Dendritic cell treated with granulocyte-macrophage colony-stimulating factor and Interleukin-4, amounts not matched to agents 40 ng/mL and 50 ng/mL, for 4 days (primary cell): ENCODE data around the gene KCTD7.
"Not testable (repeated sequence)": the region's sequence is repeated elsewhere in the genome, so short reads cannot be mapped to it uniquely, and the experiment has no call there.

Experiments
- H3K27ac Mint-ChIP-seq: one replicate; pipeline ENCODE4 v1.8.0; 2022; ENCODE audit warnings: mild to moderate bottlenecking, mixed read lengths
- H3K27me3 Mint-ChIP-seq: one replicate; pipeline ENCODE4 v1.8.0; 2022; ENCODE audit warnings: mild to moderate bottlenecking, mixed read lengths
- H3K36me3 Mint-ChIP-seq: one replicate; pipeline ENCODE4 v1.8.0; 2022; ENCODE audit warnings: low read depth, mixed read lengths
- H3K4me1 Mint-ChIP-seq: one replicate; pipeline ENCODE4 v1.8.0; 2022; ENCODE audit warnings: low read depth, mixed read lengths
- H3K4me3 Mint-ChIP-seq: one replicate; pipeline ENCODE4 v1.8.0; 2022; ENCODE audit warnings: mild to moderate bottlenecking, moderate library complexity, mixed read lengths
- H3K9me3 Mint-ChIP-seq: one replicate; pipeline ENCODE4 v1.8.0; 2022; ENCODE audit warnings: mixed read lengths
- intact Hi-C: fragments of 100-400 bp; cut with micrococcal nuclease; formaldehyde crosslinking; loops from one replicate; pipeline ENCODE4 v1.15.0; 2022

Gene KCTD7

GRCh38 chr7:66629222-66630062 lies 761 bp downstream of the KCTD7 start:
- intact Hi-C loops = loop anchor here (1.0 kb wide), 1 partner anchor 25 kb away; no protein-coding TSS in a partner anchor
- H3K27ac Mint-ChIP-seq = peak overlapping the region; percentile 98
- peaks cover 36% of the 10 kb centered on the region for H3K36me3 Mint-ChIP-seq

GRCh38 chr7:66630531-66630930 lies 1.9 kb downstream of the KCTD7 start:
- H3K36me3 Mint-ChIP-seq = peaks cover 45% of the 10 kb centered on the region
- peaks cover 6% of the 10 kb centered on the region for H3K27me3 Mint-ChIP-seq

More at GRCh38 chr7:66629222-66630062, 761 bp downstream of the KCTD7 start:
- Mint-ChIP-seq H3K4me3 (peak overlapping the region; percentile 84), H3K27me3 (peaks cover 16% of the 10 kb centered on the region), H3K4me1 (peaks cover 56% of the 10 kb centered on the region), H3K9me3 (no peaks in the 10 kb centered on the region)

GRCh38 chr7:66631471-66631870 lies 2.8 kb downstream of the KCTD7 start:
- Mint-ChIP-seq H3K27ac (peak overlapping the region; percentile 98), H3K9me3 (no peaks in the 10 kb centered on the region), H3K4me3 (peak overlapping the region; percentile 71), H3K4me1 (peaks cover 69% of the 10 kb centered on the region), H3K27me3 (peaks cover 3% of the 10 kb centered on the region), H3K36me3 (peaks cover 51% of the 10 kb centered on the region)
- intact Hi-C loops = no loop called here

More at GRCh38 chr7:66630531-66630930, 1.9 kb downstream of the KCTD7 start:
- intact Hi-C loops = no loop called here
- Mint-ChIP-seq H3K9me3 (no peaks in the 10 kb centered on the region), H3K4me3 (peak overlapping the region; percentile 71), H3K27ac (peak overlapping the region; percentile 98), H3K4me1 (peaks cover 63% of the 10 kb centered on the region)

GRCh38 chr7:66634816-66635215 lies 6.1 kb downstream of the KCTD7 start:
- H3K27me3 Mint-ChIP-seq = peaks cover 19% of the 10 kb centered on the region
- H3K4me1 Mint-ChIP-seq = peaks cover 65% of the 10 kb centered on the region
- H3K36me3 Mint-ChIP-seq = peaks cover 77% of the 10 kb centered on the region
- intact Hi-C loops = no loop called here
- H3K9me3 Mint-ChIP-seq = no peaks in the 10 kb centered on the region
- H3K27ac Mint-ChIP-seq = peak overlapping the region; percentile 76
- H3K4me3 Mint-ChIP-seq = no peak overlapping the region

- Mint-ChIP-seq H3K36me3 (peaks cover 78% of the 10 kb centered on the region), H3K4me1 (peaks cover 65% of the 10 kb centered on the region), H3K27me3 (peaks cover 21% of the 10 kb centered on the region), H3K27ac (peak overlapping the region; percentile 76)
- H3K4me3 Mint-ChIP-seq, H3K9me3 Mint-ChIP-seq, intact Hi-C loops: not testable (repeated sequence)
Observed at GRCh38 chr7:66635322-66635981, 6.8 kb downstream of the KCTD7 start.

DNA sequence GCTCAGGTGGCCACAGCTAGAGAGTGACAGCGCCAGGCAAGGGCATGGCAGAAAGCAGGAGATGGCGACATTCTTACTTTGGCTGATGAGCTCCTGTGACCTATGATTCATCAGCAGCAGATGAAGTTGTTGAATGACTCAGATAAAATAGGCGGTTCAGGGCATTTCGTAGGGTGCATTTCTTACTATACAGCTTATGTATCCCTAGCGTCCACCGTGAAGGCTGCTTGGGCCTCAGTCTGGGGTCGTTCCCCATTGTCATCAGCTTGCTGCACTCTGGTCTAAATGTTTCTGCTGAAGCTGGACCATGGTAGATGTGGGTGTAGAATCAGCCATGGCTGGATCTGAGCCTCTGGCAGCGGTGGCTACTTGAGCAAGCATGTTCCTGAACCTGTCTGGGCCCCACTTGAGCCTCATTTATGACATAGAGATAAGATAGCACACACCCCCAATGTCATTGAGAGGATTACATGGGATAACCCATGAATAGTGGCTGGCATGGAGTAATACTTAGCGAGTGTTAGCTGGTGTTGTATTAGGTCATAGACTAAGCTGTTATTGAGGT lies 7.4 kb downstream of the KCTD7 start:
- peaks cover 65% of the 10 kb centered on the region for H3K4me1 Mint-ChIP-seq
- H3K9me3 Mint-ChIP-seq, H3K4me3 Mint-ChIP-seq, intact Hi-C loops: not testable (repeated sequence)
- peaks cover 21% of the 10 kb centered on the region for H3K27me3 Mint-ChIP-seq
- peak overlapping the region; percentile 76 for H3K27ac Mint-ChIP-seq
- H3K36me3 Mint-ChIP-seq = peaks cover 84% of the 10 kb centered on the region

DNA sequence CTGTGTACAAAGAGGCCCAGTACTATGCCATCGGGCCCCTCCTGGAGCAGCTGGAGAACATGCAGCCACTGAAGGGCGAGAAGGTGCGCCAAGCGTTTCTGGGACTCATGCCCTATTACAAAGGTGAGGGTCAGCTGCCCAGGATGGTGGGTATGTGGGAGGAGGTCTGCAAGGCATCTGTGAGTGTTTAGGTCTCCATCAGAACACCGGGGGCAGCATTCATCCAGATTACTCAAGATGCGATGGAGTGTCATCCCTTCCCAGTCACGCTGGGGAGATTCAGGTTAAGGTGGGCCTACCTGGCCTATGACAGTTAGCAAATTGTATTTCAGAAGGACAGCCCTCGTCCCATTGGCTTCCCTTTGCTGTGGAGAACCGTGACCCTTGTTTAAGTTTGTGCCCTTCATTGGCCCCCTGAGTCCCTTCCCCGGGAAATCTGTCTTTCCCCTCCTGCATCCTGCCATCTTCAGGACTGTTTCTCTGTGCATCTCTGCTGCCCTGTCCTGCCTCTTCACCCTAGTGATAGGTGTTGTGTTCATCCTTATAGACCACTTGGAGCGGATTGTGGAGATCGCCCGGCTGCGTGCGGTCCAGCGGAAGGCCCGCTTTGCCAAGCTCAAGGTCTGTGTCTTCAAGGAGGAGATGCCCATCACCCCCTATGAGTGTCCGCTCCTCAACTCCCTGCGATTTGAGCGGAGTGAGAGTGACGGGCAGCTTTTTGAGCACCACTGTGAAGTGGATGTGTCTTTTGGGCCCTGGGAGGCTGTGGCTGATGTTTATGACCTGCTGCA lies 9.8 kb downstream of the KCTD7 start:
- no peaks in the 10 kb centered on the region for H3K9me3 Mint-ChIP-seq

GRCh38 chr7:66639773-66640172 lies 11.1 kb downstream of the KCTD7 start:
- H3K27me3 Mint-ChIP-seq = peaks cover 25% of the 10 kb centered on the region
- peaks cover 58% of the 10 kb centered on the region for H3K4me1 Mint-ChIP-seq
- H3K9me3 Mint-ChIP-seq = no peaks in the 10 kb centered on the region
- peak overlapping the region; percentile 75 for H3K27ac Mint-ChIP-seq
- intact Hi-C loops = no loop called here
- H3K4me3 Mint-ChIP-seq = no peak overlapping the region
- peaks cover 87% of the 10 kb centered on the region for H3K36me3 Mint-ChIP-seq

More for the DNA sequence above, 9.8 kb downstream of the KCTD7 start:
- no peak overlapping the region for H3K4me3 Mint-ChIP-seq
- no peak overlapping the region for H3K27ac Mint-ChIP-seq
- H3K36me3 Mint-ChIP-seq = peaks cover 86% of the 10 kb centered on the region
- intact Hi-C loops = no loop called here
- H3K4me1 Mint-ChIP-seq = peaks cover 66% of the 10 kb centered on the region
- peaks cover 18% of the 10 kb centered on the region for H3K27me3 Mint-ChIP-seq

DNA sequence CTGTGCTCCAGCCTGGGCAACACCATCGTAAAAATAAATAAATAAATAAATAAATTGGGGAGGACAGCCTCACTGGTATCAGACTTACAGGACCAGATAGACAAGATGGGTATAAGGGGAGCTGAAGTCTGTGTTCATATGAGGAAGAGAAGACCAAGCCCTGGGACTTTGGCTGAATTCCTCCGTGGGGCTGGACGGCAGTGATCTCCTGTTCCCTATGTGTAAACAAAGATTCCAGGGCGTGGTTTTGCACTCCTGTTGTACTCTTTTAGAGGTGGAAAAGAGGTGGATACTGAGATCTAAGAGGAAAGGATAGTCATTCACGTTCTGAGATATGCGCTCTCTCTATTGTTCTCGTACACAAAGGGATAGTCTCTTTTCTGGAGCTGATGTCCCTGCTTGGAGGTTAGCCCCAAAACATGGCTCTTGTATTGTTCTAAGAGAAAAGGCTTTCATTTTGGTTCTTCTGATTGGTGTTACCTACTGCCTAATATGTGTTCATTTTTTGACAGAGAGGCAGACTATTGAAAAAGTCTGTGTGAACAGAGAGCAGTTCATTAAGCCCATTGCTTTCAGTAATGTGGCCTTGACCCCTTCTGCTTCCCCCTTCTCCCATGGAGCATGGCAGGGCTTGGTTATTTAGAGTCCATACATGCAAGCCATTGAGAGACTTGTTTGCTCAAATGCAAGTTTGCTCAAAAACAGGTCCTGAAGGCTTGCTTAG lies 12.3 kb downstream of the KCTD7 start:
- Mint-ChIP-seq H3K27me3 (peaks cover 33% of the 10 kb centered on the region), H3K4me1 (peaks cover 54% of the 10 kb centered on the region), H3K9me3 (no peaks in the 10 kb centered on the region), H3K27ac (peak overlapping the region; percentile 75), H3K36me3 (peaks cover 93% of the 10 kb centered on the region), H3K4me3 (no peak overlapping the region)
- intact Hi-C loops = no loop called here

- H3K27me3 Mint-ChIP-seq = peaks cover 38% of the 10 kb centered on the region
- no peak overlapping the region for H3K4me3 Mint-ChIP-seq
- intact Hi-C loops = no loop called here
- peaks cover 49% of the 10 kb centered on the region for H3K4me1 Mint-ChIP-seq
- H3K27ac Mint-ChIP-seq = peak overlapping the region; percentile 75
- H3K36me3 Mint-ChIP-seq = peaks cover 93% of the 10 kb centered on the region
- H3K9me3 Mint-ChIP-seq = no peaks in the 10 kb centered on the region
Observed at GRCh38 chr7:66641526-66641871, 12.8 kb downstream of the KCTD7 start.

DNA sequence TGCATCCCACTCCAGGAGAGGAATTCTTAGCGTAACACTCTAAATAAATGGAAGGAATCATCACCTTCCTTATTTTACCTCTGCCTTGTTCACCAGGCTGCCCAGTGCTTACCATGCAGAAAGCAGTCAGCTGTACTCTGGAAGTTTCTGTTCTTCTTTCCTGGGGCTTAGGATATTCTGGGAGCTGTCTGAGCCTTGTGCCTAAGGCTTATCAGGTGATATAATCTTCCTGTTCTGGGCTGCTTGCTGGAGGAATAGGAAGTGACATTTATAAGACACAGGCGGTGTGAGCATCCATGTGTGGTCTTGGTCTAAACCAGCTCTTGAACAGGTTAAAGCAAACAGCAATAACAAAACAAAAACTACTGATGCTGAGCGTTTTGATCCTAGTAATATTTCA lies 13.5 kb downstream of the KCTD7 start:
- intact Hi-C loops = no loop called here
- no peaks in the 10 kb centered on the region for H3K9me3 Mint-ChIP-seq
- no peak overlapping the region for H3K4me3 Mint-ChIP-seq
- peak overlapping the region; percentile 75 for H3K27ac Mint-ChIP-seq
- H3K27me3 Mint-ChIP-seq = peaks cover 41% of the 10 kb centered on the region
- peaks cover 42% of the 10 kb centered on the region for H3K4me1 Mint-ChIP-seq
- H3K36me3 Mint-ChIP-seq = peaks cover 93% of the 10 kb centered on the region

GRCh38 chr7:66642932-66643331 lies 14.3 kb downstream of the KCTD7 start:
- peak overlapping the region; percentile 75 for H3K27ac Mint-ChIP-seq
- no peak overlapping the region for H3K4me3 Mint-ChIP-seq
- intact Hi-C loops = no loop called here
- H3K4me1 Mint-ChIP-seq = peaks cover 41% of the 10 kb centered on the region
- peaks cover 42% of the 10 kb centered on the region for H3K27me3 Mint-ChIP-seq
- H3K36me3 Mint-ChIP-seq = peaks cover 96% of the 10 kb centered on the region
- H3K9me3 Mint-ChIP-seq = no peaks in the 10 kb centered on the region

DNA sequence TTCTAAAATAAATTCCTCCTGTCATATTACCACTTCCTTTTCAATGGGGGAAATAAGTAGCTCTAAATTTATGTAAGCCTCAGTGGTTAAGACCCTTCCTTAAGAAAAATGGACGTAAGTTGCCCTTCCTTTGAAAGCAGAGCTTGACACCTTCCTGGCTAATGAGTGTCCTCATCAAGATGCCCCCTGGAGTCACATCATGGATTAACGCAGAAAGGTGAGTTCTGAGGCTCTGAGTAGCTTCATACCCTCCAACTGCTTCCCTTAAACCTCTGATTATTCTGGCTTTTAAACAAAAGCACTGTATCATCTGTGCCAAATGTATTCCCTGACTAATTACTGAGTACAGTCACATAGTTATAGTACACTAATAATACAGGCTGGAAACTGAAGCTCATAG lies 14.7 kb downstream of the KCTD7 start:
- intact Hi-C loops = no loop called here
- Mint-ChIP-seq H3K36me3 (peaks cover 96% of the 10 kb centered on the region), H3K27ac (peak overlapping the region; percentile 75), H3K27me3 (peaks cover 39% of the 10 kb centered on the region), H3K4me1 (peaks cover 41% of the 10 kb centered on the region), H3K9me3 (no peaks in the 10 kb centered on the region), H3K4me3 (no peak overlapping the region)
